ENCODE results near the gene AVEN. TPM values are rescaled to one million over a fixed set of nuclear protein-coding genes. Genes with fewer than 3 reads are reported as not detected.

AVEN gene
- polyA plus RNA-seq, 3 donors: 2.3 to 4.8 (median 3.4) TPM

DNA sequence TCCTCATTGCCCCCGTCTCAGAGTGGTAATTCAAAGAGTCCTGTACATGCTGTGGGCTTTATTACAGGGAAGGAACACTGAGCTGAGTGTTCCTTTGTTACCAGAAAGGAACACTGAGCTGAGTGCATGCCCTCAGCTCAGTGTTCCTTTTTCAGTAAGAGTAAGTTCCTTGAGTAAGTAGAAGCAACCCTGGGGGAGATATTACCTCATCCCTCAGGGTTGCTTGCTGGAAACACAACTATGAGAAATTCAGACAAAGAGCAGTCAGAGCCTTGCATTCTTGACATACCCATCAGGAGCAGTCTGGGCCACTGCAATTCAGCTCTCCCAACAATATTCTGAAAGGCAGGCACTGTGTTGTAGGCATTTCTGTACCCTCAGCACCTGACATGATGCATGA, 53.7 kb downstream of the AVEN start:
- Mint-ChIP-seq H3K36me3 (no peaks in the 10 kb centered on the region), H3K27me3 (ENCODE audit: low read depth in 3 of 3) (peaks cover 0 to 1% (median 0%) of the 10 kb centered on the region in 3 donors), H3K27ac (no peak overlapping the region), H3K4me1 (no peaks in the 10 kb centered on the region), H3K4me3 (no peak overlapping the region), H3K9me3 (no peaks in the 10 kb centered on the region)
- intact Hi-C loops (cut with micrococcal nuclease): no loop called here
- 25% methylated on average over 1 of the region's 1 CpG for WGBS (ENCODE audit: insufficient coverage)
- Histone ChIP-seq H3K4me1 (ENCODE audit: control insufficient read depth in 1 of 2, insufficient read depth in 2 of 2, low read length in 2 of 2) (no peaks in the 10 kb centered on the region), H3K79me2 (ENCODE audit: insufficient read depth, low read length) (no peaks in the 10 kb centered on the region), H2AFZ (ENCODE audit: insufficient read depth, low read depth, low read length, poor library complexity, severe bottlenecking) (no peak overlapping the region), H3K27ac (ENCODE audit: low read depth in 1 of 2, low read length in 2 of 2) (no peak overlapping the region), H3K27me3 (ENCODE audit: control insufficient read depth in 2 of 2, insufficient read depth in 2 of 2, low read length in 2 of 2) (no peaks in the 10 kb centered on the region), H3K4me2 (replicated peaks; ENCODE audit: extremely low read depth, low read length, poor library complexity, severe bottlenecking) (no peak overlapping the region), H3K4me3 (replicated peaks in 1 of 3; ENCODE audit: low read depth in 2 of 3, low read length in 3 of 3) (no peak overlapping the region), H4K20me1 (ENCODE audit: insufficient read depth, low read length) (no peaks in the 10 kb centered on the region), H3K9me3 (replicated peaks in 1 of 2; ENCODE audit: control insufficient read depth in 1 of 2, insufficient read depth in 1 of 2, low read length in 2 of 2) (no peaks in the 10 kb centered on the region), H3K9ac (ENCODE audit: insufficient read depth, low read length, poor library complexity, severe bottlenecking) (no peak overlapping the region), H3K36me3 (replicated peaks in 1 of 2; ENCODE audit: control insufficient read depth in 1 of 2, insufficient read depth in 2 of 2, low read length in 2 of 2) (no peaks in the 10 kb centered on the region)
- TF ChIP-seq, protein P1, sequence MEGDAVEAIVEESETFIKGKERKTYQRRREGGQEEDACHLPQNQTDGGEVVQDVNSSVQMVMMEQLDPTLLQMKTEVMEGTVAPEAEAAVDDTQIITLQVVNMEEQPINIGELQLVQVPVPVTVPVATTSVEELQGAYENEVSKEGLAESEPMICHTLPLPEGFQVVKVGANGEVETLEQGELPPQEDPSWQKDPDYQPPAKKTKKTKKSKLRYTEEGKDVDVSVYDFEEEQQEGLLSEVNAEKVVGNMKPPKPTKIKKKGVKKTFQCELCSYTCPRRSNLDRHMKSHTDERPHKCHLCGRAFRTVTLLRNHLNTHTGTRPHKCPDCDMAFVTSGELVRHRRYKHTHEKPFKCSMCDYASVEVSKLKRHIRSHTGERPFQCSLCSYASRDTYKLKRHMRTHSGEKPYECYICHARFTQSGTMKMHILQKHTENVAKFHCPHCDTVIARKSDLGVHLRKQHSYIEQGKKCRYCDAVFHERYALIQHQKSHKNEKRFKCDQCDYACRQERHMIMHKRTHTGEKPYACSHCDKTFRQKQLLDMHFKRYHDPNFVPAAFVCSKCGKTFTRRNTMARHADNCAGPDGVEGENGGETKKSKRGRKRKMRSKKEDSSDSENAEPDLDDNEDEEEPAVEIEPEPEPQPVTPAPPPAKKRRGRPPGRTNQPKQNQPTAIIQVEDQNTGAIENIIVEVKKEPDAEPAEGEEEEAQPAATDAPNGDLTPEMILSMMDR (IDR thresholded peaks at IDR 0.05): no peak
- no peak for DNase-seq

DNA sequence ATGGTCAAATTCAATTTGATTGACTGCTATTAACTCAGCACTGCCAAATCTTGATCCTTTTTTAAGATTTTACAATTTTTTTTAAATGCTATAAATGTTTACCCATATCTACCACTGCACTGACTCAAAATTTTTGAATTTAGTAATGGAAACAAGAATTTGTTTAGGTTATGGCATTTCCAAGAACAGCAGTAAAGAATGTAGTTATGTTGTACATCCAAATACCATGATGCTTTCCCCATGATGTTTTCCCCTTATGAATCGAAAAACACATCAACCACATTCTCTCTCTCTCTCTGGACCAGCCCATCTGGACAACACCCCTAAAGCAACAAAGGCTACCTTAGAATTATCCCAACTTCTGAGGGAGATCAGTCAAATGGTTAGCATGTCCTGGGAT, 56.5 kb downstream of the AVEN start:
- no CpG with 5 or more reads among the region's 1 CpG for WGBS (ENCODE audit: insufficient coverage)

More for the DNA sequence above, 56.5 kb downstream of the AVEN start:
- Histone ChIP-seq H3K4me3 (replicated peaks in 1 of 3; ENCODE audit: low read depth in 2 of 3, low read length in 3 of 3) (no peak overlapping the region), H3K36me3 (replicated peaks in 1 of 2; ENCODE audit: control insufficient read depth in 1 of 2, insufficient read depth in 2 of 2, low read length in 2 of 2) (no peaks in the 10 kb centered on the region), H3K4me1 (ENCODE audit: control insufficient read depth in 1 of 2, insufficient read depth in 2 of 2, low read length in 2 of 2) (no peaks in the 10 kb centered on the region), H3K79me2 (ENCODE audit: insufficient read depth, low read length) (no peaks in the 10 kb centered on the region), H3K27ac (ENCODE audit: low read depth in 1 of 2, low read length in 2 of 2) (no peak overlapping the region), H2AFZ (ENCODE audit: insufficient read depth, low read depth, low read length, poor library complexity, severe bottlenecking) (no peak overlapping the region), H3K27me3 (ENCODE audit: control insufficient read depth in 2 of 2, insufficient read depth in 2 of 2, low read length in 2 of 2) (no peaks in the 10 kb centered on the region), H3K9ac (ENCODE audit: insufficient read depth, low read length, poor library complexity, severe bottlenecking) (no peak overlapping the region), H3K4me2 (replicated peaks; ENCODE audit: extremely low read depth, low read length, poor library complexity, severe bottlenecking) (no peak overlapping the region), H3K9me3 (replicated peaks in 1 of 2; ENCODE audit: control insufficient read depth in 1 of 2, insufficient read depth in 1 of 2, low read length in 2 of 2) (no peaks in the 10 kb centered on the region), H4K20me1 (ENCODE audit: insufficient read depth, low read length) (no peaks in the 10 kb centered on the region)
- H3K9me3 Mint-ChIP-seq: no peaks in the 10 kb centered on the region
- no peaks in the 10 kb centered on the region for H3K4me1 Mint-ChIP-seq
- H3K36me3 Mint-ChIP-seq: no peaks in the 10 kb centered on the region
- TF ChIP-seq, protein P1 (IDR thresholded peaks at IDR 0.05): no peak
- intact Hi-C loops (cut with micrococcal nuclease): no loop called here
- no peaks in the 10 kb centered on the region for H3K27me3 Mint-ChIP-seq (ENCODE audit: low read depth in 3 of 3)
- no peak overlapping the region for H3K27ac Mint-ChIP-seq
- H3K4me3 Mint-ChIP-seq: no peak overlapping the region
- DNase-seq: no peak
